Loucy (cell line): ENCODE results near the gene MTMR4.

Experiments
- CTCF ChIP-seq: fragments of 200-600 bp; sonication (generic); conservative IDR thresholded peaks from 2 replicates; pipeline ENCODE4 v1.5.1; 2014; ENCODE audit warnings: mild to moderate bottlenecking, antibody characterized with exemption, low read length
- EZH2phosphoT487 ChIP-seq: fragments of 200-600 bp; IDR thresholded peaks from 2 replicates; pipeline ENCODE4 v1.6.1; 2018; ENCODE audit warnings: antibody characterized with exemption, mild to moderate bottlenecking, moderate library complexity, borderline replicate concordance

DNA sequence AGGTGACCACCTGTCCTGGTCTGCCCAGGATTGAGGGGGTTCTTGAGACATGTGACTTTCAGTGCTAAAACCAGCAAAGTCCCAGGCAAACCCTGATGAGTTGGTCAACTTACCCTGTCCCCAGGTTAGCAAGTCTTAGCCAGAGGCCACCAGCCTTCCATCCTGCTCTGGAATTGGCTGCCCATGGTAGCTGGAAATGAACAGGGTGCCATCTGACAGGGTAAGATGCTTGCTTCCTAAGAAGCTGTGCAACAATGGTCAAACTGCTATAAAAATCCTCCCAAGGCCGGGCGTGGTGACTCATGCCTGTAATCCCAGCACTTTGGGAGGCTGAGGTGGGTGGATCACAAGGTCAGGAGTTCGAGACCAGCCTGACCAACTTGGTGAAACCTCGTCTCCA lies 22.8 kb upstream of the MTMR4 start:
- TF ChIP-seq CTCF: no peak
- no peak for TF ChIP-seq EZH2phosphoT487
